ENCODE data around the gene MANBA.

The MANBA gene

GRCh38 chr4:102710986-102711385, 49.8 kb downstream of the MANBA start:
- no peak for TF ChIP-seq CTCF (IDR thresholded peaks at IDR 0.05)

- TF ChIP-seq CTCF (IDR thresholded peaks at IDR 0.05), result no peak
These were observed 53.6 kb downstream of the MANBA start for GRCh38 chr4:102707150-102707549.

GRCh38 chr4:102705391-102705935, 55.3 kb downstream of the MANBA start:
- no peak for TF ChIP-seq CTCF (IDR thresholded peaks at IDR 0.05)

- TF ChIP-seq CTCF (IDR thresholded peaks at IDR 0.05), result no peak
These were observed 64.0 kb downstream of the MANBA start for GRCh38 chr4:102696758-102697157.

- TF ChIP-seq CTCF (IDR thresholded peaks at IDR 0.05), result no peak
These were observed 66.0 kb downstream of the MANBA start for GRCh38 chr4:102694791-102695190.

- TF ChIP-seq CTCF (IDR thresholded peaks at IDR 0.05), result no peak
These were observed 66.9 kb downstream of the MANBA start for GRCh38 chr4:102693861-102694260.

- TF ChIP-seq CTCF (IDR thresholded peaks at IDR 0.05), result no peak
These were observed 67.4 kb downstream of the MANBA start for GRCh38 chr4:102693262-102693850.

GRCh38 chr4:102692474-102692873, 68.3 kb downstream of the MANBA start:
- TF ChIP-seq CTCF (IDR thresholded peaks at IDR 0.05), result no peak

All from LNCAP (cell line).